Glutamatergic neuron (in vitro differentiated cells): ENCODE measurements around the gene HADHB. TPM values are rescaled to one million over a fixed set of nuclear protein-coding genes. Genes with fewer than 3 reads are reported as not detected.

Source experiments
- DNase-seq: peaks from one replicate; pipeline ENCODE4 v3.0.0; 2022
- H3K27ac Mint-ChIP-seq: one replicate; pipeline ENCODE4 v1.8.0; 2020; ENCODE audit warnings: mild to moderate bottlenecking, mixed read lengths, inconsistent platforms; ENCODE audit not compliant: unreplicated experiment
- H3K27me3 Mint-ChIP-seq: one replicate; pipeline ENCODE4 v1.8.0; 2020; ENCODE audit warnings: mild to moderate bottlenecking, moderate library complexity, mixed read lengths, inconsistent platforms; ENCODE audit not compliant: unreplicated experiment
- H3K36me3 Mint-ChIP-seq: one replicate; pipeline ENCODE4 v1.8.0; 2020; ENCODE audit warnings: mild to moderate bottlenecking, mixed read lengths, inconsistent platforms; ENCODE audit not compliant: unreplicated experiment
- H3K4me1 Mint-ChIP-seq: one replicate; pipeline ENCODE4 v1.8.0; 2020; ENCODE audit warnings: mild to moderate bottlenecking, low read depth, mixed read lengths, inconsistent platforms; ENCODE audit not compliant: unreplicated experiment
- H3K4me3 Mint-ChIP-seq: one replicate; pipeline ENCODE4 v1.8.0; 2020; ENCODE audit warnings: mild to moderate bottlenecking, mixed read lengths, inconsistent platforms; ENCODE audit not compliant: unreplicated experiment
- H3K9me3 Mint-ChIP-seq: one replicate; pipeline ENCODE4 v1.8.0; 2020; ENCODE audit warnings: mild to moderate bottlenecking, moderate library complexity, mixed read lengths, inconsistent platforms; ENCODE audit not compliant: unreplicated experiment
- CTCF ChIP-seq: fragments of 200-600 bp; sonication (generic); IDR thresholded peaks from one replicate; pipeline ENCODE4 v1.5.0; 2021; ENCODE audit not compliant: partially characterized antibody, unreplicated experiment
- total RNA-seq: library from RNA; stranded (reverse); fragmentation: NEBNext Ultra II Directional; extraction: Animal tissue kit (Norgen Biotek cat#: 25700); gene quantifications from one replicate; pipeline ENCODE4 v1.2.1, GENCODE V29; 2021; ENCODE audit not compliant: unreplicated experiment

The HADHB gene
- total RNA-seq, 1 donor from 2014 or later = 30.5 TPM

DNA sequence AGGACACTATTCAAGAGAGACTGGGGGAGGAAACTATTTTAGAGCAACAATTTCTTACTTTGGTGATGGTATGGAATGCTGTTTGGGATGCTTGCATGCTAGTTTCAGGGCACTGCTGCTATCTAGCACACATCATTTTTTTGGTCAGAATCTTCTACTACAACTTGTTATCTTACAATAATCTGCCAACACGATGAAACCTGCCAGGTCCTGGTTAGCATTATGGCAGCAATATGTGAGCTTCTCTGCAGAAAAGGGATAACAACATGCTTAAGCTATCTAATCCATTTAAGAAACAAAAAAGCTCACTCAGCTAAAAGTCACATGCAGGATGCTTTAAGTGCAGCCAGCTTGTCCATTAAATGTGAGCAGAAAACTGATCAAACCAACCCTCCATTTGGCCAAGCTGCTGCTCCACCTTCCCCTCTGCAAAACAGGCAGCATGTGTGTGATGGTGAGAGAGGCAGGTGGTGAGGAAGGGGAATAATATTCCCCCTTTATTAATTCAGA, 41.7 kb upstream of the HADHB start:
- Mint-ChIP-seq H3K4me1 (peaks cover 7% of the 10 kb centered on the region), H3K4me3 (no peak overlapping the region), H3K36me3 (no peaks in the 10 kb centered on the region), H3K9me3 (no peaks in the 10 kb centered on the region), H3K27me3 (no peaks in the 10 kb centered on the region), H3K27ac (peak overlapping the region; percentile 56)
- TF ChIP-seq CTCF = no peak
- DNase-seq = no peak

DNA sequence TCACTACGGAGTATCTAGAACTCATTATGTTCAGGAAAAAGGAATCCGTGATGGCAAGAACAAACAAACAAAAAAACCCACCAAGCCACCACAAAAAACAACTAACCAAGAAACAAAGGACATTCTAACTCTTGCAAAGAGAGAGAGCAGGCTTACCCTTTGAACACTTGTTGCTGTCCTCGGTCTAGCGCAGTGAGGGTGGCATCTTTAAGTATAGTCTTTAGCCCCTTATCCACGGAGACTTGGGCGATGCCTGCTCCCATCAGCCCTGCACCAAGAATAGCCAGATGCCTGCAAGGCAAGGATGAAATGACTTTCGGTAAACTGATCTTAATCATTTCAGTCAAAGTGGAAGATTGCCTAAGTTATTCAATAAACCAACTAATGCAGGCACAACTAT, 40.8 kb upstream of the HADHB start:
- Mint-ChIP-seq H3K9me3 (no peaks in the 10 kb centered on the region), H3K4me3 (no peak overlapping the region), H3K27ac (peak overlapping the region; percentile 56), H3K27me3 (no peaks in the 10 kb centered on the region), H3K4me1 (peaks cover 7% of the 10 kb centered on the region), H3K36me3 (no peaks in the 10 kb centered on the region)
- no peak for DNase-seq
- no peak for TF ChIP-seq CTCF

- Mint-ChIP-seq H3K9me3 (no peaks in the 10 kb centered on the region), H3K27ac (no peak overlapping the region), H3K36me3 (peaks cover 4% of the 10 kb centered on the region), H3K4me1 (no peaks in the 10 kb centered on the region), H3K4me3 (no peak overlapping the region), H3K27me3 (peaks cover 2% of the 10 kb centered on the region)
- no peak for TF ChIP-seq CTCF
- DNase-seq = no peak
These were observed 32.7 kb upstream of the HADHB start for GRCh38 chr2:26212011-26212410.

GRCh38 chr2:26214759-26215158, 30.0 kb upstream of the HADHB start:
- H3K4me1 Mint-ChIP-seq = no peaks in the 10 kb centered on the region
- peaks cover 2% of the 10 kb centered on the region for H3K27me3 Mint-ChIP-seq
- H3K36me3 Mint-ChIP-seq = peaks cover 13% of the 10 kb centered on the region
- H3K27ac Mint-ChIP-seq = no peak overlapping the region
- H3K9me3 Mint-ChIP-seq = peaks cover 3% of the 10 kb centered on the region
- DNase-seq = no peak
- no peak overlapping the region for H3K4me3 Mint-ChIP-seq
- TF ChIP-seq CTCF = no peak

DNA sequence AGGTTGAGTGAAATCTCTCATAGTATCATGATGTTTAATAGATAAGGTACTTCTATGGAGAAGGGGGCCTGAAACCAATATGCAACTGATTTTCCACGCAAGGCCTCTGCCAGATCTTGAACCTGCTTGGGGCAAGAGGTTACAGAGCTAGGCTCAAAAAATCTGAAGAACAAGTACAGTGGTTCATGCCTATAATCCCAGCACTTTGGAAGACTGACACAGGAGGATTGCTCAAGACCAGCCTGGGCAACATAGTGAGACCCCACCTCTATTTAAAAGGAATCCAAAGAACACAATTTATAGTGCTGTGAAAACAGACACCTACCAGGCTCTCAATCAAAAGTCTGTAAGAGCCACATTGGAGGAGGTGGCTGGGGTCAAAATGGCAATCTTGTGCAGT, 28.9 kb upstream of the HADHB start:
- Mint-ChIP-seq H3K9me3 (peaks cover 3% of the 10 kb centered on the region), H3K4me3 (no peak overlapping the region), H3K27ac (no peak overlapping the region), H3K36me3 (peaks cover 13% of the 10 kb centered on the region), H3K27me3 (peaks cover 2% of the 10 kb centered on the region), H3K4me1 (no peaks in the 10 kb centered on the region)
- no peak for TF ChIP-seq CTCF
- no peak for DNase-seq
